Measurements from ENCODE around the gene GNAZ.
"Not testable (repeated sequence)": the region's sequence is repeated elsewhere in the genome, so short reads cannot be mapped to it uniquely, and the experiment has no call there.

Gene GNAZ

GRCh38 chr22:23045461-23045860, 24.9 kb upstream of the GNAZ start:
- DNase-seq, result no peak

- no peak for DNase-seq
These were observed 23.1 kb upstream of the GNAZ start for GRCh38 chr22:23047265-23047664.

DNA sequence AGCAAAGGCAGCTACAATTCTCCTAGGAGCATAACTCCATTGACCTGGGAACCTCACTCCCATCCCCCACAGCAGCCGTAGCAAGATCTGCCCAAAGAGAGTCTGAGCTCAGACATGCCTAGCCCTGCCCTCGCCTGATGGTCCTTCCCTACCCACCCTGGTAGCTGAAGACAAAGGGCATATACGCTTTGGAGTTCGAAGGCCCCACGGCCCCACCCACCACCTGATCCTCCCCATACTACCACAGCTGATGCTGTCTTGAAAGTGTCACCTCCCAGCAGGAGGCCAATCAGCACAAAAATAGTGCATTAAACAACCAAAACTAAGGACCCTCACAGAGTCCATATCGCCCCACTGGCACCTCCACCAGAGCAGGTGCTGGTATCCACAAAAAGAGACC, 22.6 kb upstream of the GNAZ start:
- DNase-seq, result no peak

DNA sequence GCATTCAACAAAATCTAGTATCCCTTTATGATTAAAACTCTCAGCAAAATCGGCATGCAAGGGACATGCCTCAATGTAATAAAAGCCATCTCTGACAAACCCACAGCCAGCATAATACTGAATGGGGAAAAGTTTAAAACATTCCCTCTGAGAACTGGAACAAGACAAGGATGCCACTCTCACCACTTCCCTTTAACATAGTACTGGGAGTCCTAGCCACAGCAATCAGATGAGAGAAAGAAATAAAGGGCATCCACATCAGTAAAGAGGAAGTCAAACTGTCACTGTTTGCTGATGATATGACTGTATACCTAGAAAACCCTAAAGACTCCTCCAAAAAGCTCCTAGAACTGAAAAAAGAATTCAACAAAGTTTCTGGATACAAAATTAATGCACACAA, 19.8 kb upstream of the GNAZ start:
- not testable (repeated sequence) for DNase-seq

DNA sequence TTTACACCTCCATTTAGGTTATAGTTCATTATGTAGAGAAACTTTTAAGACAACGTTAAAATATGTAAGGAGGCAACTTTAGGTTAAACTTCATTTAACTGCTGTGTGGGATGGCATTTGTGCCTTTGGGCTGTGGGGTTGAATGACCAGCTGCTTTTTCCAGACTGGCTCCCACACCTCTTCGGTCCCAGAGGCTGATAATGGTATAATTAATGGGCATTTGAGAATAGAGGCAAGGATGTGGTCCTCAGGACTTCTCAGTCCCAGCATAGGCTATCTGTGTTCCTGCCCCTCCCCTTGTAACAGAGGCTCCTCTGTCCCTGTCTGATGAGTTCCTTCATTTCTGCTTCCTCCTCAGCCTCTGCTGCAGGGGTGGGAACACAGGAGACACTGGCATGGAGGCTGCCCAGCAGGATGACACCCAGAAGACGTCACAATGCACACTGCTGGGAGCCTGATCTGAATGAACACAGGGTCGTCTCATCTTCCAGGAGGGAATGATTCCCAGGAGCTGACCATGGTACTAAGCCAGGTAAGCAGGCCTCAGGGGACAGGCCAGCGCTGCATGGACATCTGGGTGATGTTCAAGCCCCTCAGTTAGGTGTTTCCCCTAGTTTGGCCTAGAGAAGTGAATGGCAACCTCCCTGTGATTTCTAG, 17.1 kb upstream of the GNAZ start:
- DNase-seq, result no peak

DNA sequence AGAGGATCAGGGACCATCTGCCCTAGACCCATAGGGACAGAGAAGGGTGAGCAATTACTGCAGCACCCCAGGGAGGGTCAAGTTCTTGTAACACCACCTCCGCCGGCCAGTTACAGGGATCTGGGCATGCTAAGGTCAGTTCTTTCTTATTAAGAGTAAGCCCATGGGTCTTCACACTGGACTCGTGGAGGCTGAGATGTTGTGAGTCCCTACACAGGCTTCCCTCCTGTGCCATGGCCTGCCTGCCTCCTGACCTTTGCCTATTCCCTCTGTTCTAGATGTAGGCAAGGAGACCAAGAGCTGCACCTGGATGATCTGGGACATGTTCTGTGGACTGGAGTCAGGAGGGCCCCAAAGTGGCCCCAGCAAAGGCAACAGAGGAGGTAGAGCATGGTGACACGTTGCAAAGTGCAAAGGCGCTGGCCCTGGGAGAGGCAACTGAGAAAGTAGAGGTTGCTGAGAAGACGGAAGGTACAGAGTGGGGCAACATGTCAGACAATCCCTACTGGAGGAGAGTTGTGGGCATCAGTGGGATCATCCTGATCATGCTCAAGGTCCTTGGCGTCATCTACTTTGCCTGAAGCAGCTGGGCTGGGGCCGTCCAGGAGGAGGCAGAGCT, 16.3 kb upstream of the GNAZ start:
- DNase-seq, result no peak

GRCh38 chr22:23054531-23055257, 15.6 kb upstream of the GNAZ start:
- DNase-seq, result no peak

GRCh38 chr22:23055449-23056179, 14.7 kb upstream of the GNAZ start:
- DNase-seq, result no peak

GRCh38 chr22:23057331-23057730, 13.0 kb upstream of the GNAZ start:
- no peak for DNase-seq

DNA sequence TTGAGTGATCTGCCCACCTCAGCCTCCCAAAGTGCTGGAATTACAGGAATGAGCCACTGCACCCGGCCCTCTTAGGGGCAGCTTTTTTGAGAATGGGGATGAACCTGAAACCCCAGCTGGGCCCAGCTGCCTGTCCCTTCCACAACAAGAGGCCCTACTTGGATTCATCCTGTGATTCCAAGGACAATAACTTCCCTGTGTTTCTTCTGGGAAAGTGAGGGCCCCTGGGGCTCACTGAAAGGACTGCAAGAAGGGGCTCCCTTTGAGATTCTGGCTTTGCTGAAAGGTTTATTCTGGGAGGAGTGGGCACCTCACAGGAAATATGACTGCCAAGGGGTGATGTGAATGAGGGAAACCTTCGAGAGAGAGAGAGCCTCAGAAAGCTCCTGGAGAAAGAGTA, 12.3 kb upstream of the GNAZ start:
- DNase-seq, result no peak

- no peak for DNase-seq
These were observed 11.6 kb upstream of the GNAZ start for GRCh38 chr22:23058481-23059283.

- no peak for DNase-seq
These were observed 10.9 kb upstream of the GNAZ start for GRCh38 chr22:23059284-23059948.

DNA sequence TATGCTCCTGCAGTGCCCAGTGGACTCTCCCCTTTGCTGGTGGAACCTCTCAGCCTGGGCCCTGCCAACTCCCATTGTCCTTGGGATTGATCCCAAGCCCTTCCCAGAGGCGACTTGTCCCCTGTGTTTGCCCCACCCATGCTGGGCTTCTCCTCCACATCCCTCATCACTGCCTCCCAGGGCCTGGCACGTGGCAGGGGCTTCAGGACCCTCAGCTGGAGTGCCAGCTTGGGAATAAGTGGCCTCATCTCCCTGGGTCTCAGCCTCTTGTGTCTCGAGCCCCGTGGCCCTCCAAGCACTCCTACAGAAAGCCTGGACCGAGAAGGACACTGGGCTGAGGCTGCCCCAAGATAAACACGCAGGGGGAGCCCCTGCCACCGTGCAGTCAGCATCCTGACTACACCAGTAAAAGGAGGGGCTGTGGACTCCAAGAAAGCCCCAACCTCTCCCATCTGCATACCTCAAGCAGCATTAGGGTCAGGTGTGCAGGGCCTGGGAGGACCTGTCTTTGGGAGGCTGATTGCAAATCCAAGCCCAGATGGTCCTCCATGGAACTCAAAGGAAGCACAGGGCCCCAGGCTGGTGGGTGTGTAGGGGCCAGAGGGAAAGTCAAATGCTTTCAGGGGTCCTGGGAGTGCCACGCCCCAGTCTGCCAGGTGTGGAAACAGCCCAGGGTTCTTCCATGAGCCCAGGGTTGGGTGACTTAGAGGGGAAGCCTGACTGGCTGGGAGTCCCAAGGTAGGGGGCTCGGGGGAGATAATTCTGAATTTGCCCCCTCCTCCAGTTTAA, 9.5 kb upstream of the GNAZ start:
- no peak for DNase-seq

GRCh38 chr22:23061471-23062280, 8.6 kb upstream of the GNAZ start:
- DNase-seq, result no peak

GRCh38 chr22:23062616-23063538, 7.4 kb upstream of the GNAZ start:
- DNase-seq, result no peak

DNA sequence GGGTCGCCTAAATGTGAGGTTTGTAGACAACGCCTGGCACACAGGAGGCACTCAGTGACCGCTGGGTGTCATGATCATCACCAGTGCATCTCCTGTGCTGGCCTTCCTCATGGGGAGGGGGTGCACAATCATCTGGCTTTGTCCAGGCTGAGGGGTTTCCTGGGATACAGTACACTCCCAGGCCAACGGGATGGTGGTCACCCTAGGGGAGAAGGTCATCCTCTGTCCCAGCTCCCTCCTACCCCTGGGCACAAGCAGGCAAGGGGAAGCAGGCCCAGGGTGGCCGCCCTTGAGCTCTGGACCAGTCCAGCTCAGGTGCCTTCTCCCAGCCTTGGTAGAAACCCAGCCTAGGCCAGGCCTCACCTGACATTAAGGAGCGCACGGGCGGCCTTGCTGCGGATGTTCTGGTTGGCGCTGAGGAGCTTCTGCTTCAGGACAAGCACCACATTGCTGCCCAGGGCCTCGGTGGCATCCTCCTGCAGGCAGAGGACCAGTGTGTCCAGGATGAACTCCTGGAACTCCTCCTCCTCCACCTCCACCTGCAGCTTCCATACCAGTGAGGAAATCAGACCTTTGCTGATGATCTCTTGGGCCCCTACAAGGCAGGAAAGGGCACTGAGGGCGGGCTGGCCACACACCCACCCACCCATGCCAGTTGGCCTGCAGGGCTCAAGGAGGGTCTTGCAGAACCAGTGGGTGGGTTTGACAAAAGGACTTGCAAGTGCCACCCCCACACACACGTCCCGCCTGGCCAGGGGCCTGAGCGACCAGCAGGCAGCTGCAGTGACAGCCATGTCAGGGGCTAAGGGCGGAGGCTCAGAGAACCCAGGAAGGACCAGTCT, 6.6 kb upstream of the GNAZ start:
- no peak for DNase-seq

GRCh38 chr22:23064381-23065068, 5.8 kb upstream of the GNAZ start:
- no peak for DNase-seq

DNA sequence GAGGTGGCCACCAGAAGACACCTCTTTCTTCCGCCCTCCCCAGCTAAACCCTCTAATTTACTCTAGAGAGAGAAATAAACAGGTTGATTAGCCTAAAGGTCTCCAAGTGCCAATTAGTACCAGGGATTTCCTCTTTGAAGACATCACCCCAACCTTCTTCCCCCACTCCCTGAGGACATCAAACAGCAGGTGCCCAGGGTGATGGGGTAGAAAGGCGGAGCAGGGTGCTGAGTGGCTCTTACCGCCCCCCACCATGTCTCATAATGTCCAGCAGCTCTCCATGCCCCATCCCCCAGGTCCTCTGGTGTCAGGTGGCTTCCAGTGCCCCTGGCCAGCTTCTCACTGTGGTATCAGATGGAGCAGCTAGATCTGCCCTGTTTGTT, 5.3 kb upstream of the GNAZ start:
- no peak for DNase-seq

Data from activated CD4-positive, alpha-beta T cell treated with anti-CD3 and anti-CD28 coated beads, Interleukin-10, Interleukin-2, amounts not matched to agents 100 ng/mL and 50 ng/mL, durations not matched to agents 16 hours and 8 hours (primary cell).